Measurements from ENCODE around the gene PGM3. TPM values are rescaled to one million over a fixed set of nuclear protein-coding genes. Genes with fewer than 3 reads are reported as not detected.

The PGM3 gene, protein sequence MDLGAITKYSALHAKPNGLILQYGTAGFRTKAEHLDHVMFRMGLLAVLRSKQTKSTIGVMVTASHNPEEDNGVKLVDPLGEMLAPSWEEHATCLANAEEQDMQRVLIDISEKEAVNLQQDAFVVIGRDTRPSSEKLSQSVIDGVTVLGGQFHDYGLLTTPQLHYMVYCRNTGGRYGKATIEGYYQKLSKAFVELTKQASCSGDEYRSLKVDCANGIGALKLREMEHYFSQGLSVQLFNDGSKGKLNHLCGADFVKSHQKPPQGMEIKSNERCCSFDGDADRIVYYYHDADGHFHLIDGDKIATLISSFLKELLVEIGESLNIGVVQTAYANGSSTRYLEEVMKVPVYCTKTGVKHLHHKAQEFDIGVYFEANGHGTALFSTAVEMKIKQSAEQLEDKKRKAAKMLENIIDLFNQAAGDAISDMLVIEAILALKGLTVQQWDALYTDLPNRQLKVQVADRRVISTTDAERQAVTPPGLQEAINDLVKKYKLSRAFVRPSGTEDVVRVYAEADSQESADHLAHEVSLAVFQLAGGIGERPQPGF
- total RNA-seq, result 10 to 100 TPM; 12.3 to 26.2 (median 18.6) TPM

- Histone ChIP-seq H3K4me1 (peaks cover 0 to 26% (median 4%) of the 10 kb centered on the region in 4 donors), H3K4me3 (peak within 1 kb of the TSS; percentile 79 to 99 (median 85)), H3K27me3 (no peaks in the 10 kb centered on the region), H3K36me3 (peaks cover 0 to 33% (median 3%) of the 10 kb centered on the region in 3 donors), H3K9me3 (no peaks in the 10 kb centered on the region), H3K27ac (peak within 1 kb of the TSS; percentile 61 to 92 (median 83))
- peak; percentile 85 to 86 for DNase-seq (ENCODE audit: low spot score in 2 of 2)
- 0% methylated on average over 54 to 72 of the region's 88 CpGs for WGBS, 2 donors
- peak; percentile 70 to 88 for TF ChIP-seq POLR2A (IDR thresholded peaks at IDR 0.05)
- TF ChIP-seq, protein P1, sequence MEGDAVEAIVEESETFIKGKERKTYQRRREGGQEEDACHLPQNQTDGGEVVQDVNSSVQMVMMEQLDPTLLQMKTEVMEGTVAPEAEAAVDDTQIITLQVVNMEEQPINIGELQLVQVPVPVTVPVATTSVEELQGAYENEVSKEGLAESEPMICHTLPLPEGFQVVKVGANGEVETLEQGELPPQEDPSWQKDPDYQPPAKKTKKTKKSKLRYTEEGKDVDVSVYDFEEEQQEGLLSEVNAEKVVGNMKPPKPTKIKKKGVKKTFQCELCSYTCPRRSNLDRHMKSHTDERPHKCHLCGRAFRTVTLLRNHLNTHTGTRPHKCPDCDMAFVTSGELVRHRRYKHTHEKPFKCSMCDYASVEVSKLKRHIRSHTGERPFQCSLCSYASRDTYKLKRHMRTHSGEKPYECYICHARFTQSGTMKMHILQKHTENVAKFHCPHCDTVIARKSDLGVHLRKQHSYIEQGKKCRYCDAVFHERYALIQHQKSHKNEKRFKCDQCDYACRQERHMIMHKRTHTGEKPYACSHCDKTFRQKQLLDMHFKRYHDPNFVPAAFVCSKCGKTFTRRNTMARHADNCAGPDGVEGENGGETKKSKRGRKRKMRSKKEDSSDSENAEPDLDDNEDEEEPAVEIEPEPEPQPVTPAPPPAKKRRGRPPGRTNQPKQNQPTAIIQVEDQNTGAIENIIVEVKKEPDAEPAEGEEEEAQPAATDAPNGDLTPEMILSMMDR (IDR thresholded peaks at IDR 0.05), result peak in 1 of 5 experiments; percentile 10
- TF ChIP-seq EP300 (IDR thresholded peaks at IDR 0.05), result peak in 1 of 2 donors; percentile 90
Observed at GRCh38 chr6:83192871-83193746, at the start of gene PGM3, which contains the start of gene RWDD2A. Gene PGM3, minus strand, starts transcription at chr6:83193265. Its CDS starts 2,253 bp downstream, at chr6:83191012. Gene RWDD2A, plus strand, starts transcription at chr6:83193357. Its CDS starts 1,095 bp downstream, at chr6:83194452.

DNA sequence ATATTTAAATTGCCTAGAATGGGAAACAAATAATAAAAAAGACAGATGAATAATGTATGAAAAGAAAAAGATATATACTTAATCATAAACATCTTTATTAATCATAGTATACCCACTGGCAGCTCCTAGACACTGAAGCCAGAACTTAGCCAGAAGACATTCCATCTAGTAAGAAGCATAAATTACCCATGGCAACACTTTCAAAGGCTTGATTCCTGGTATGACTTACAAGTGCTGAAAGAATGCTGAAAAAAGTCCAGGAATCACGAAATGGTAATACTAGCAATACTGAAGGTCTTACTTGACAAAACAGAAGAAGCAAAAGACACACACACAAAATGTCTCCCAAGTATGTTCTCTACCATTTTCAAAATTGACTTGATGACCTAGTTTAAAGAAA lies 38.1 kb upstream of the PGM3 start:
- Histone ChIP-seq H3K4me3 (no peak overlapping the region), H3K27ac (no peak overlapping the region), H3K9me3 (no peaks in the 10 kb centered on the region), H3K36me3 (no peaks in the 10 kb centered on the region), H3K27me3 (no peaks in the 10 kb centered on the region), H3K4me1 (peaks cover 0 to 6% (median 0%) of the 10 kb centered on the region in 4 donors)
- DNase-seq (ENCODE audit: low spot score in 2 of 2), result no peak
- 48 to 68% methylated on average over 1 of the region's 1 CpG for WGBS, 2 donors
- TF ChIP-seq POLR2A (IDR thresholded peaks at IDR 0.05) (no peak), EP300 (IDR thresholded peaks at IDR 0.05) (no peak)
- TF ChIP-seq, protein P1 (IDR thresholded peaks at IDR 0.05), result no peak

DNA sequence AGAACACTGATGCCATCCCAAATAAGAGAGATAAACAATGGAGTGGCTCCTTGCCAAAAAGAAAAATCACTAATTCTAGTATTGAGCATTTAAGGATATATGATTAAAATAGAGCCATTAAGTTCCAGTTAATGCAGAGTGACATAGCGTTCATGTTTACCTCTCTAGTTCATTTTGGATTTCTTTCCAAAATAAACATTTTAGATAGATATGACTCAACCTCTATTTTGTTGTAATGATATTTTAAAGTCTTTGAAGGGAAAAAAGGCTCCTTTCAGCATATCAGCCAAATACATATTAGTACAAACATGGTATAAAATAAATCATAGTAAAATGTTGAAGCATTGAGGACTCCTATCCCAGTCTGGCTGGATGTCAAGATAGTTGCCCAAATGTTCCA lies 33.5 kb upstream of the PGM3 start:
- H3K4me3 ChIP-seq, result no peak overlapping the region
- DNase-seq (ENCODE audit: low spot score in 2 of 2), result no peak
- H3K27me3 ChIP-seq, result no peaks in the 10 kb centered on the region
- H3K36me3 ChIP-seq, result no peaks in the 10 kb centered on the region
- no peaks in the 10 kb centered on the region for H3K9me3 ChIP-seq
- no peak for TF ChIP-seq POLR2A (IDR thresholded peaks at IDR 0.05)
- TF ChIP-seq, protein P1 (IDR thresholded peaks at IDR 0.05), result no peak
- no peak for TF ChIP-seq EP300 (IDR thresholded peaks at IDR 0.05)
- 56 to 64% methylated on average over 1 of the region's 1 CpG for WGBS, 2 donors
- no peak overlapping the region for H3K27ac ChIP-seq
- peaks cover 0 to 6% (median 0%) of the 10 kb centered on the region in 4 donors for H3K4me1 ChIP-seq

GRCh38 chr6:83221889-83222479 lies 28.9 kb upstream of the PGM3 start:
- TF ChIP-seq, protein P1 (IDR thresholded peaks at IDR 0.05), result peak; percentile 26 to 56 (median 44)
- TF ChIP-seq EP300 (IDR thresholded peaks at IDR 0.05), result no peak
- Histone ChIP-seq H3K27ac (no peak overlapping the region), H3K27me3 (no peaks in the 10 kb centered on the region), H3K4me1 (peaks cover 0 to 6% (median 0%) of the 10 kb centered on the region in 4 donors), H3K9me3 (no peaks in the 10 kb centered on the region), H3K36me3 (no peaks in the 10 kb centered on the region), H3K4me3 (no peak overlapping the region)
- no peak for DNase-seq (ENCODE audit: low spot score in 2 of 2)
- WGBS, 2 donors, result 42 to 55% methylated on average over 3 of the region's 3 CpGs
